Measurements from ENCODE around the gene SPZ1.
"Not testable (repeated sequence)": the region's sequence is repeated elsewhere in the genome, so short reads cannot be mapped to it uniquely, and the experiment has no call there.

SPZ1 gene, protein sequence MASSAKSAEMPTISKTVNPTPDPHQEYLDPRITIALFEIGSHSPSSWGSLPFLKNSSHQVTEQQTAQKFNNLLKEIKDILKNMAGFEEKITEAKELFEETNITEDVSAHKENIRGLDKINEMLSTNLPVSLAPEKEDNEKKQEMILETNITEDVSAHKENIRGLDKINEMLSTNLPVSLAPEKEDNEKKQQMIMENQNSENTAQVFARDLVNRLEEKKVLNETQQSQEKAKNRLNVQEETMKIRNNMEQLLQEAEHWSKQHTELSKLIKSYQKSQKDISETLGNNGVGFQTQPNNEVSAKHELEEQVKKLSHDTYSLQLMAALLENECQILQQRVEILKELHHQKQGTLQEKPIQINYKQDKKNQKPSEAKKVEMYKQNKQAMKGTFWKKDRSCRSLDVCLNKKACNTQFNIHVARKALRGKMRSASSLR

DNA sequence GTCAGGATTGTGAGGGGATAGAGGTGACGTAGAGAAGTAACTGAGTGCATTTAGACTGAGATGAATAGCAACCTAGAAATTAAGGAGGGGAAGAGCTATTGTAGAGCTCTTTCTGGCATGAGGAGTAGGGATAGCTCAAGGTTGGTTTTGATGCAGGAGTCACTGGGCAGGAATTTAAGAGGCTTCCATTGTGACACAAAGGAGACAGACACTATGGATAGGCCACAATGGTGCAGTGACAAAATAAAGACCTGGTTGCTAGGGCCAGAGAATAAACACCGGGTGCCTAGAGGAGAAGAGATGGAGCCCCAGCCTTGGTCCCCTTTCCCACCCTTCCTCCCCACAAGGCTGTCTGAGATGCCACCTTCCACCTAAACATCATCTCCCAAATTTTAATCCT lies at the start of gene SPZ1:
Gene SPZ1, plus strand, starts transcription at position 301 of the 400 bp plus-strand sequence. CDS start 214 bp downstream, outside the sequence.
- no peak for DNase-seq

DNA sequence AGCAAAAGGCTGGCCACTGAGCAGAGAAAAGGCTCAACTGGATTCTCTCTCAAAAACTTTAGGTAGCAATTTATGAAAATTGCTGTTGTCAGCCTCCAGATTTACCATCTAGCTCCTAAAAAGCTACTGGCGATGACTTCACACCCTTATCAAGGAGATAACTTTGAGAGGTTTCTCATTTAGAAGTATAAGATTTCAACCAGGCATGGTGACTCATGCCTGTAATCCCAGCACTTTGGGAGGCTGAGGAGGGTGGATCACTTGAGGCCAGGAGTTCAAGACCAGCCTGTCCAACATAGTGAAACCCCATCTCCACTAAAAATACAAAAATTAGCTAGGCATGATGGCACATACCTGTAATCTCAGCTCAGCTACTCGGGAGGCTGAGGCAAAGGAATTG lies 49.3 kb upstream of the SPZ1 start:
- DNase-seq: not testable (repeated sequence)

DNA sequence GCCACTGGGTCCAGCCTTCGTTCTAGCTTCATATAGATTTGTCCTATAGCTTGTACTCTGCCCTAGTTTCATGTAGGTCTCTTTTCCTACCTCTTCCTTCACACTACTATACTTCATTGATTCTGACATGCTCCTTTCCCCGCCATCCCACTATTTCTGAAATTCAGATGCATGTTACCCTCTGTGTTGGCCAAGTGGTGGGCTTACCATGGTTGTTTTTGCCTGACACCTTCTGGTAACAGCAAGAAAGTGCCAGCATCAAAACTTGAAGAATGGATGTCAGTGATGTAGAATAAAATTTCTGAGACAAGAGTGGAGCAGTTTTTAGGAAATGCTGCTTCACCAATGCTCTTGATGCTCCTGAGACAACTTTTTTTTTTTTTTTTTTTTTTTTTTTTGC lies 44.5 kb upstream of the SPZ1 start:
- peak; percentile 13 for DNase-seq

DNA sequence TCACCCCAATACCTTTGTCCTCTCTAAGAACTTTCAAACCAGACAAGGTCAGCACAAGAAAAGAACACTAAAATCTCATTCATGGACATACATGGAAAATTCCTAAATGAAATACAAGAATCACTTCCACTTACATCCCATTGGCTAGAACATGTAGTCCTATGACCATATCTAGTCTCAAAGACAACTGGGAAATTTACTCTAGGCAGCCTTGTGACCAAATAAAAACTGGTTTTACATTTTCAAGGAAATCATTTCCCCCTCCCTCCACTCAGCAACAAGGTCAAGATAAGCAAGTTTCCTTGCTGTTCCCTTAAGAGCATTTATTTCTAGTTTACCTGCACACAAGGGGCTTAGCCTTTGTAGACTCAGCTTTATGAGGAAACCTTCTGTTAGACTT lies 43.6 kb upstream of the SPZ1 start:
- no peak for DNase-seq

DNA sequence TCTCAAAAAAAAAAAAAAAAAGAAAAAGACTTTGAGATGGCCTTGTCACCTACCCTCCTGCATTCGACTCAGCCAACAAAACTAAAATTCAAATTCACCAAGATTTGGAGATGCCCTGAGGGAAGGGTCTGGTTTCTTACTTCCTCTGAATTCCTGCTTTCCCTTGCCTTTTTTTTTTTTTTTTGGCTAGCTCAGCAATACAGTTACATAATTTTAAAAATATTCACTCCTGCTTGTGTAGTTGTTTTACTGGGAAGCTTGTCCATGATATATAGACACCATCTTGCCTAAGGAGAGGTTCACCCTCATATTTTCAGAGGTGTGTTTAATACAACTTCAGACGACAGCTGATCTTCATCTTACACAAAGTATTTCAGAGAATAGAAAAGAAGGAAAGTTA lies 42.6 kb upstream of the SPZ1 start:
- no peak for DNase-seq

DNA sequence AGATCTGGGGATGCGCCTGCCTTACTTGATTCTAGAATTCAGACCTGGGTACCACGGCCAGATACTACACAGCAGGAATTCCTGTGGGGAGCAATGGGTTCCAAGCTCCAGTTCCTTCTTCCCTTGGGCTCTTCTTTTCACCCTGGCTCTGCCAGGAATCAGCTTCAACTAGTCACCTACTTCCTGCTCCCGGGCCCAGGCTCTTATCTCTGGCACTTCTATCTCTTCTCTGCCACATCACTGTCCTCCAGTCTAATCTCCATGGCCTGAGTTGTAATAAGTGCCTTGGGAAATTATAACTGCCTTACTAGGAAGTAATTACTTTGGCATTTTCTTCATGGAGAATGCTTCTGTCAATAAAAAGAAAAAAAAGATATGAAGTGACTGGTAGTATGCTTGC lies 37.7 kb upstream of the SPZ1 start:
- no peak for DNase-seq

DNA sequence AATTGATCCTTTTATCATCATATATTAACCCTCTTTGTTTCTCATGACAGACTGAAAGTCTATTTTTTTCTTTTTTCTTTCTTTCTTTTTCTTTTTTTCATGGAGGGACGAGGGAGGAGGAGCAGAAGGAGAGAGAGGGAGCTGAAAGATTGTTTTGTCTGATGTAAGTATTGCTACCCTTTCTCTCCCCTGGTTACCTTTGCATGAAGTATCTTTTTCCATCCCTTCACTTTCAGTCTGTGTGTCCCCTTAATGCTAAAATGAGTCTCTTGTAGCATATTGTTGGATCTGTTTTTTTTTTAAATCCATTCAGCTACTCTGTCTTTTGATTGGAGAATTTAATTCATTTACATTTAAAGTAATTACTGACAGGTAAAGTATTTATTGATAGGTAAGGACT lies 36.4 kb upstream of the SPZ1 start:
- no peak for DNase-seq

DNA sequence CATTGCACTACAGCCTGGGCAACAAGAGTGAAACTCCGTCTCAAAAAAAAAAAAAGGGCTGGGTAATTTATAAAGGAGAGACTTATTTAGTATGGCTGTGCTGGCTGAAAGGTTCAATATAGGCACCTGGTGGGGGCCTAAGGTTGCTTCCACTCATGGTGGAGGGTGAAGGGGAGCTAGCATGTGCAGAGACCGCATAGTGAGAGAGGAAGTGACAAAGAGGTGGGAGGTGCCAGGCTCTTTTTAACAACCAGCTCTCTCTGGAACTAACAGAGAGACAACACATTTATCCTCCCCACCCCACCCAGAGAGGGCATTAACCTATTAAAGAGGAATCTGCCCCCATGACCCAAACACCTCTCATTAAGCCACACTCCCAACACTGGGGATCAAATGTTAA lies 35.1 kb upstream of the SPZ1 start:
- no peak for DNase-seq

DNA sequence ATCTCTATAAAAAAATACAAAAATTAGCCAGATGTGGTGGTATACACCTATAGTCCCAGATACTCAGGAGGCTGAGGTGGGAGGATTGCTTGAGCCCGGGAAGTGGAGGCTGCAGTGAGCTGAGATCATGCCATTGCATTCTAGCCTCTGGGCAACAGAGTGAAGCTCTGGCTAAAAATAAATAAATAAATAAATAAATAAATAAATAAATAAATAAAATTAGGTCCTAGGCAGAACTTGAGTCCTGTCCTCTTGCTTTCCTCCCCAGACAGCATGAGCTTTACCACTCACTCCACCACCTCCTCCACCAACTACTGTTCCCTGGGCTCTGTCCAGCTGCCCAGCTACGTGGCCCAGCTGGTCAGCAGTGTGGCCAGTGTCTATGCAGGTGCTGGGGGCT lies 31.6 kb upstream of the SPZ1 start:
- DNase-seq: no peak

DNA sequence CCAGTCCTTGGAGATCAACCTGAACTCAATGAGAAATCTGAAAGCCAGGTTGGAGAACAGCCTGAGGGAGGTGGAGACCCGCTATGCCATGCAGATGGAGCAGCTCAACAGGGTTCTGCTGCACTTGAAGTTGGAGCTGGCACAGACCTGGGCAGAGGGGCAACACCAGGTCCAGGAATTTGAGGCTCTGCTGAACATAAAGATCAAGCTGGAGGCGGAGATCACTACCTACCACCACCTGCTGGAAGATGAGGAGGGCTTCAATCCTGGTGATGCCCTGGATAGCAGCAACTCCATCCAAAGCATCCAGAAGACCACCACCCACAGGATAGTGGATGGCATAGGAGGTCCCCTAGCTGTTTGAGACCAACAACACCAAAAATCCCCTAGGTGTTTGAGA lies 30.5 kb upstream of the SPZ1 start:
- no peak for DNase-seq

DNA sequence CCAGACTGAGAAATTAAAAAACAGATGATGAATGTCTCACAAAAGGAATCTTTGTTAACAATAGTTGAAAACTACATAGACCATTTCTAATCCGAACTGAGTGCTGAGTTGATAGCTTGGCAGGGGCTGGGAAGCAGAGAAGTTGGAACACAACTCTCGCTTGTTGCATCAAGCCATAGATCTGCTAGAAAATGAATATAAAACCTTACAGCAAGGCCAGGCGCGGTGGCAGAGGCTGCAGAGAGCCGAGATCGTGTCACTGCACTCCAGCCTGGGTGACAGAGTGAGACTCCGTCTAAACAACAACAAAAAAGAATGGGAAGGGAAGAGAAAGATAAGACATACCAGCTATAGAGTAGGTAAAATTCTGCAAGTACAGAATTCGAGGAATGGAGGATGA lies 28.0 kb upstream of the SPZ1 start:
- no peak for DNase-seq

DNA sequence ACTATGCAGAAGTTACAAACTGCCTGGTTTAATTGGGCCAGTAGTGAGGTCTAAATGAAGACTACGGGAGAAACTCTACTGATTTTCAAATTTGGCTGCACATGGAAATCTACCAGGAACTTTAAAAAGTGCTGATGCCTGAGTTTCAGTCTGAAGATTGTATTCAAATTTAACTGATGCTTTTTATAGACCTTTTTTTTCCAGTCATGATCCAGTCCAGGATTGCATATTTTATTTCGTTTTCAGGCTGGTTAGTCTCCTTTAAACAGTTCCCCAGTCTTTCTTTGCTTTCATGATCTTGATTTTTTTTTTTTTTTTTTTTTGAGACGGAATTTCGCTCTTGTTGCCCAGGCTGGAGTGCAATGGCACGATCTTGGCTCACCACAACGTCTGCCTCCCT lies 23.7 kb upstream of the SPZ1 start:
- no peak for DNase-seq

DNA sequence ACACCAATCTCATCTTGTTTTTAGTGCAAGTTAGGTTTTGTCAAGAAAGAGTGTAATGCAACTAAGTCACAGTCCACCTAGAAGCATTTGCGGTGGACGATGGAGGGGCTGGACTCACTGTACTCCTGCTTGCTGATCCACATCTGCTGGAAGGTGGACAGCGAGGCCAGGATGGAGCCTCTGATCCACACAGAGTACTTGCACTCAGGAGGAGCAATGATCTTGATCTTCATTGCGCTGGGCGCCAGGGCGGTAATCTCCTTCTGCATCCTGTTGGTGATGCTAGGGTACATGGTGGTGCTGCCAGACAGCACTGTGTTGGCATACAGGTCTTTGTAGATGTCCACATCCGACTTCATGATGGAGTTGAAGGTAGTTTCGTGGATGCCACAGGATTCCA lies 20.2 kb upstream of the SPZ1 start:
- DNase-seq: no peak

DNA sequence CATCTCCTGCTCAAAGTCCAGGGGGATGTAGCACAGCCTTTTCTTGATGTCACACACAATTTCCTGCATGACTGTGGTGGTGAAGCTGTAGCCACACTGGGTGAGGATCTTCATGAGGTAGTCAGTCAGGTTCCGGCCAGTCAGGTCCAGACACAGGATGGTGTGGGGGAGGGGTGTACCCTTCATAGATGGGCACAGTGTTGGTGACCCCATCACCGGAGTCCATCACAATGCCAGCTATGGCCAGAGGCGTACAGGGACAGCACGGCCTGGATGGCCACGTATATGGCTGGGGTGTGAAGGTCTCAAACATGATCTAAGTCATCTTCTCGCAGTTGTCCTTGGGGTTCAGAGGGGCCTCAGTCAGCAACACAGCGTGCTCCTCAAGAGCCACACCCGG lies 19.7 kb upstream of the SPZ1 start:
- no peak for DNase-seq

DNA sequence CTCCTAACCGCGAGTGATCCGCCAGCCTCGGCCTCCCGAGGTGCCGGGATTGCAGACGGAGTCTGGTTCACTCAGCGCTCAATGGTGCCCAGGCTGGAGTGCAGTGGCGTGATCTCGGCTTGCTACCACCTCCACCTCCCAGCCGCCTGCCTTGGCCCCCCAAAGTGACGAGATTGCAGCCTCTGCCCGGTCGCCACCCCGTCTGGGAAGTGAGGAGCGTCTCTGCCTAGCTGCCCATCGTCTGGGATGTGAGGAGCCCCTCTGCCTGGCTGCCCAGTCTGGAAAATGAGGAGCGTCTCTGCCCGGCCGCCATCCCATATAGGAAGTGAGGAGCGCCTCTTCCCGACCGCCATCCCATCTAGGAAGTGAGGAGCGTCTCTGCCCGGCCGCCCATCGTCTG lies 19.0 kb upstream of the SPZ1 start:
- DNase-seq: not testable (repeated sequence)

DNA sequence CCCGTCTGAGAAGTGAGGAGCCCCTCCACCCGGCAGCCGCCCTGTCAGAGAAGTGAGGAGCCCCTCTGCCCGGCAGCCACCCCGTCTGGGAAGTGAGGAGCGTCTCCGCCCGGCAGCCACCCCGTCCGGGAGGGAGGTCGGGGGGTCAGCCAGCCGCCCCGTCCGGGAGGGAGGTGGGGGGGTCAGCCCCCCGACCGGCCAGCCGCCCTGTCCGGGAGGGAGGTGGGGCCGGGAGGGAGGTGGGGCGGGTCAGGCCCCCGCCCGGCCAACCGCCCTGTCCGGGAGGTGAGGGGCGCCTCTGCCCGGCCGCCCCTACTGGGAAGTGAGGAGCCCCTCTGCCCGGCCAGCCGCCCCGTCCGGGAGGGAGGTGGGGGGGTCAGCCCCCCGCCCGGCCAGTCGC lies 18.5 kb upstream of the SPZ1 start:
- not testable (repeated sequence) for DNase-seq

DNA sequence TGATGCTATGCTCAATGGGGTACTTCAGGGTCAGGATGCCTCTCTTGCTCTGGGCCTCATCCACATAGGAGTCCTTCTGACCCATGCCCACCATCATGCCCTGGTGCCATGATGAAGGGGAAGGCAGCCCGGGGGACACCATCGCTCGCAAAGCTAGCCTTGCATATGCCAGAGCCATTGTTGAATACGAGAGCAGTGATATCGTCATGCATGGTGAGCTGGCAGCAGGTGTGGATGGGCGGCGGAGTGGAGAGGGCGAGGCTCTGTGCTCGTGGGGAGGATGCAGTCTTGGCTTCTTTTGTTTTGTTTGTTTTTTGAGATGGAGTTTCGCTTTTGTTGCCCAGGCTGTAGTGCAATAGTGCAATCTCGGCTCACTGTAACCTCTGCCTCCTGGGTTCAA lies 17.2 kb upstream of the SPZ1 start:
- DNase-seq: no peak

DNA sequence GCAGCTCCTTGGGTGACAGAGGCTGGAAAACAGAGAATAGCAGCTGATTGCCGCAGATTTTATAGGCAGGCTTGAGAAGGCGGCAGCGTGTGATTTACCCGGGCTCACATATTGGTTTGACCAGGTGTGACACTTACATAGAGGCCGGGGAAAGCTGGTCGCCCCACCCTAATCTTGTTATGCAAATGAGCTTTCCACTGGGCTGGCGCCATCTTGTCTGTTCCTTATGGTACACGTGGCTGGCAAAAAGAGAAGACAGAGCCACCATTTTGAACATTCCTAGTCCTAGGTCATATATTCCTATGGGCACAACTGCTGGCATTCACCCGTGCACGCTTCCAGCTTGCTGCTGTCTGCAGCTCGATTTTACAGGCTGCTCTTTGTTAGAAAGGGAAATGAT lies 11.3 kb upstream of the SPZ1 start:
- no peak for DNase-seq

DNA sequence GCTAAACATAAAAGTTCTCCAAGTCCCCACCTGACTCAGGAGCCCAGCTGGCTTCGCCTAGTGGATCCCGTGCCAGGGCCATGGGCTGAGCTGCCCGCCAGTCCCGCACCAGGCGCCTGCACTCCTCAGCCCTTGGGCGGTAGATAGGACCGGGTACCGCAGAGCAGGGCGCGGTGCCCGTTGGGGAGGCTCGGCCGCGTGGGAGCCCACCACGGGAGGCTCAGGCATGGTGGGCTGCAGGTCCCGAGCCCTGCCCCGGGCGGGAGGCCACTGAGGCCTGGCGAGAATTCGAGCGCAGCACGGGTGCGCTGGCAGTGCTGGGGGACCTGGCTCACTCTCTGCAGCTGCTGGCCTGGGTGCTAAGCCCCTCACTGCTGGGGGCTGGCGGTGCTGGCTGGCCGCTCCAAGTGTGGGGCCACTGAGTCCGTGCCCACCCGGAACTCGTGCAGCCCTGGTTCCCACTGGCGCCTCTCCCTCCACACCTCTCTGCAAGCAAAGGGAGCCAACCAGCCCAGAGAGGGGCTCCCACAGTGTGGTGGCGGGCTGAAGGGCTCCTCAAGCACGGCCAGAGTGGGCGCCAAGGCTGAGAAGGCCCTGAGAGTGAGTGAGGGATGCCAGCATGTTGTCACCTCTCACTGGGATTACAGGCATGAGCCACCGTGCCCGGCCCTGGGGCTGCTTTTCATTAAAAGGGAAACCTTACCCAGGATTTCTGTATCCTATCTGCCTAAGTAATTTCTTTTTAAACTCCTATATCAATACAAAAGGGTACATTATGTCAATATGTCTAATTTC lies 9.7 kb upstream of the SPZ1 start:
- DNase-seq: no peak

DNA sequence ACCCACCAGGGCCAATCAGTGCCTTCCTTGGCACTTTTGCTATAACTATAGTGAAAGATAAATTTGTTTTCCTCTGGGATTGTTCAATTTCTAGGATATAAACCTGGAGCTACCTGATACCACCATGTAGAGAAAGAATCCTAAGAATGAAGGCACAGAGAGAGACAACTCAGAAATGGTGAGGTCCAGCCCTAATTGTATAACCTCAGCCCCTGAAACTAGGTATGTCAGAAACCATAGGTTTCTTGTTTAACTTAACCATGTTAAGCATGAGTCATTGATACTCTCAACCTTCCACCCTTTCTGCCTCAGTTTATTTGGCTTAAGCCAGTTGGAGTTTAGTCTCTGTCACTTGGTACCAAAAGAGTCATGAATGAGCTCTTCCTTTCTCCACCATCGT lies 4.6 kb upstream of the SPZ1 start:
- DNase-seq: no peak

DNA sequence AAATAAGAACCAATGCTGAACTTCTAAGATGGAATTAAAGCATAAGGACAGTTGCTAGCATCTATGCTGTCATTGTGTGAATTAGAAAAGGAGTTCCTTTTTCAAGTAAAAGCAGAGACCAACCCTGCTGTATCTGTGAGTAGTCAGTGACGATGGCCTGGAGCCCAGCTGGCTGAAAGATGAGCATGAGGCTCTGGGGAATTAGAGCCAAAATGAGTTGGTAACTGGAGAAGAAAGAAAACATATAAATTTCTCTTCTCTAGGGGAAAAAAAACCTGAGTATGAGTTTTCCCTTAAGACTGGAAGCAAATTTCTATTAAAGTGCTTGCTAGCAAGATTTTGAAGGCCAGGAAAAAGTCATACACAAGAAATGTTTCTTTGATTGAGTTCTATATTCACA lies 1.6 kb upstream of the SPZ1 start:
- DNase-seq: no peak

DNA sequence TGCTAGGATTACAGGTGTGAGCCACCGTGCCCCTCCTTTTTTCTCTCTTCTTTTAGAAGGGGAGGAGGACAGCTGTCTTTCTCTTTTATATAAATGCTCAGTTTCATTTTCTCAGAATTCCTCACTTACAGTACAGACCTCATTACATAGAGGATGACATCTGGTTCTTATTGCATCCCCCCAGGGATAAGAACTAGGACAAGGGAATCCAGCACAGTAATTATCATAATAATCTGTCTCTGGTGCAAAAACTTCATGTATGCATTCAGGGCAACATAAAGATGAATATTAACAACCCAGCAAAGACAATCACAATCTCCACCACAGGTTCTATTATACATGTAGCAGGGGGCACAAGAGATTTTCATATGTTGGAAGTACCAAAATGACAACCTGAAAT lies 5.1 kb downstream of the SPZ1 start:
- DNase-seq: no peak

DNA sequence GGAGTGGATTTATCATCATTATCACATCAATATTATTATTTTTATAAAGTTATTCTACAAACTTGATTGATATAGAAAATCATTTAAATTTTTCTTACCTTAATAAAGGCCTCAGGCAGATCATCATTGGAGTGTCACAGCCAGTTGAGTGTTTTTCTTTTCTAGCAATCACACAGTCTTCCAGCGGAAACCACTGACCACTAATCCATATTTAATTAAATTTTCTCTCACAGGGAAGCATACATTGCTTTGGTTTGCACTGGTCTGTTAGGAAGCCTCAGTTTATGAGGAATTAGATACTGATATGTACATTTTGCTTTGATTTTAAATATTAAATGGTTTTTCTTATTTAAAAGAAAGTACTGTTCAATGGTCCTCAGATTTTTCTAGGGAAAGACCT lies 6.7 kb downstream of the SPZ1 start:
- no peak for DNase-seq

DNA sequence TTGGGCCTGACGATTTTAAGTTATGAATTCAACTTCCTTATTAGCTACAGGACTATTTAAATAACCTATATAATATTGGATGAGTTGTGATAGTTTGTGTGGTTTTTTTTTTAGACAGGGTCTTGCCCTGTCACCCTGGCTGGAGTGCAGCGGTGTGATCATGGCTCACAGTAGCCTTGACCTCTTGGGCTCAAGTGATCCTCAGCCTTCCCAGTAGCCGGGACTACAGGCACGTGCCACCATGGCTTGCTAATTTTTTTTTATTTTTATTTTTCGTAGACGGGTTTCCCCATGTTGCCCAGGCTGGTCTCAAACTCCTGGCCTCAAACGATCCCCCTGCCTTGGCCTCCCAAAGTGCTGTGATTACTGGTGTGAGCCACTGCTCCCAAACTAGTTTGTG lies 17.6 kb downstream of the SPZ1 start:
- no peak for DNase-seq

DNA sequence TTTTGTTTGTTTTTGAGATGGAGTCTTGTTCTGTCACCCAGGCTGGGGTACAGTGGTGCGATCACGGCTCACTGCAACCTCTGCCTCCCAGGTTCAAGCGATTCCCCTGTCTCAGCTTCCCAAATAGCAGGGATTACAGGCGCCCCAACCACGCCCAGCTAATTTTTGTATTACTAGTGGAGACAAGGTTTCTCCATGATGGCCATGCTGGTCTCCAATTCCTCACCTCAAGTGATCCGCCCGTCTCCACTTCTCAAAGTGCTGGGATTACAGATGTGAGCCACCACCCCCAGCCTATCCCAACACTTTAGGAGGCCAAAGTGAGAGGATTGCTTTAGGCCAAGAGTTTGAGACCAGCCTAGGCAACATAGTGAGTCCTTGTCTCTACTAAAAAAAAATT lies 19.3 kb downstream of the SPZ1 start:
- no peak for DNase-seq

Data from EL (cell line).